Activated naive CD4-positive, alpha-beta T cell treated with anti-CD3 and anti-CD28 coated beads for 36 hours (primary cell): ENCODE results near the gene E2F6. TPM values are rescaled to one million over a fixed set of nuclear protein-coding genes. Genes with fewer than 3 reads are reported as not detected.

Source experiments
- CTCF ChIA-PET: fragments of 350-600 bp; sonication (Branson Sonifier 250); formaldehyde crosslinking; loops from one replicate; lab custom pipeline; 2021; ENCODE audit warnings: antibody characterized with exemption; lab: Charles Lee
- DNase-seq: peaks from one replicate; pipeline ENCODE4 v3.0.0-alpha.2; 2020
- H3K27ac Mint-ChIP-seq: one replicate; pipeline ENCODE4 v1.8.0; 2021; ENCODE audit warnings: mild to moderate bottlenecking, mixed read lengths
- H3K27me3 Mint-ChIP-seq: one replicate; pipeline ENCODE4 v1.8.0; 2021; ENCODE audit warnings: low read depth, mixed read lengths
- H3K36me3 Mint-ChIP-seq: one replicate; pipeline ENCODE4 v1.8.0; 2021; ENCODE audit warnings: low read depth, mixed read lengths
- H3K4me1 Mint-ChIP-seq: one replicate; pipeline ENCODE4 v1.8.0; 2021; ENCODE audit warnings: low read depth, mixed read lengths
- H3K4me3 Mint-ChIP-seq: one replicate; pipeline ENCODE4 v1.8.0; 2021; ENCODE audit warnings: mild to moderate bottlenecking, moderate library complexity, mixed read lengths
- H3K9me3 Mint-ChIP-seq: one replicate; pipeline ENCODE4 v1.8.0; 2021; ENCODE audit warnings: mixed read lengths
- intact Hi-C: fragments of 100-400 bp; cut with micrococcal nuclease; formaldehyde crosslinking; loops from one replicate; pipeline ENCODE4 v1.15.1; 2023
- total RNA-seq, 2 experiments: library from RNA; stranded (reverse); gene quantifications; one replicate each; pipeline ENCODE4 v1.2.3, GENCODE V29; 2021

Gene E2F6
- total RNA-seq, 2 experiments from 2014 or later: 8.7 to 9.4 TPM

- Mint-ChIP-seq H3K4me1 (peaks cover 26% of the 10 kb centered on the region), H3K4me3 (no peak overlapping the region), H3K9me3 (no peaks in the 10 kb centered on the region), H3K36me3 (peaks cover 15% of the 10 kb centered on the region), H3K27ac (no peak overlapping the region), H3K27me3 (no peaks in the 10 kb centered on the region)
- CTCF ChIA-PET: interaction anchor here (0.6 kb wide), 1 partner anchor 117 kb away, joined by 3 read pairs; no protein-coding TSS in a partner anchor
- no peak for DNase-seq
- intact Hi-C loops: loop anchor here (5.0 kb wide), 4 partner anchors 280 to 635 kb away; partner anchors contain the start of gene LPIN1
Observed at GRCh38 chr2:11467749-11468148, 1.8 kb upstream of the E2F6 start.

- Mint-ChIP-seq H3K4me1 (peaks cover 32% of the 10 kb centered on the region), H3K27ac (no peak overlapping the region), H3K27me3 (no peaks in the 10 kb centered on the region), H3K9me3 (no peaks in the 10 kb centered on the region), H3K4me3 (peak overlapping the region; percentile 91), H3K36me3 (peaks cover 20% of the 10 kb centered on the region)
- CTCF ChIA-PET: interaction anchor here (0.6 kb wide), 1 partner anchor 117 kb away, joined by 3 read pairs; no protein-coding TSS in a partner anchor
- no peak for DNase-seq
- intact Hi-C loops: loop anchor here (5.0 kb wide), 4 partner anchors 280 to 635 kb away; partner anchors contain the start of gene LPIN1
Observed at GRCh38 chr2:11467129-11467649, 1.2 kb upstream of the E2F6 start.

- H3K9me3 Mint-ChIP-seq: no peaks in the 10 kb centered on the region
- intact Hi-C loops: loop anchor here (1.0 to 5.0 kb wide), 6 partner anchors 118 to 634 kb away; partner anchors contain the start of genes LPIN1 and SLC66A3
- peaks cover 36% of the 10 kb centered on the region for H3K4me1 Mint-ChIP-seq
- peaks cover 20% of the 10 kb centered on the region for H3K36me3 Mint-ChIP-seq
- no peaks in the 10 kb centered on the region for H3K27me3 Mint-ChIP-seq
- H3K27ac Mint-ChIP-seq: peak overlapping the region; percentile 83
- DNase-seq: no peak
- CTCF ChIA-PET: interaction anchor here (1.6 kb wide), 1 partner anchor 12 kb away, joined by 7 read pairs; no protein-coding TSS in a partner anchor
- H3K4me3 Mint-ChIP-seq: peak overlapping the region; percentile 91
Observed at GRCh38 chr2:11466307-11467128, 557 bp upstream of the E2F6 start.

GRCh38 chr2:11465110-11465484, 864 bp downstream of the E2F6 start:
- no peak for DNase-seq
- Mint-ChIP-seq H3K36me3 (peaks cover 24% of the 10 kb centered on the region), H3K27me3 (no peaks in the 10 kb centered on the region), H3K27ac (peak overlapping the region; percentile 83), H3K9me3 (no peaks in the 10 kb centered on the region), H3K4me3 (peak overlapping the region; percentile 91), H3K4me1 (peaks cover 45% of the 10 kb centered on the region)
- CTCF ChIA-PET: interaction anchor here (1.6 to 2.2 kb wide), 3 partner anchors 13 to 333 kb away, joined by 7 to 11 read pairs (median 10); a partner anchor contains a TSS
- intact Hi-C loops: loop anchor here (2.0 to 5.0 kb wide), 5 partner anchors 282 to 652 kb away; partner anchors contain the start of genes LPIN1 and PDIA6

GRCh38 chr2:11459816-11460215, 6.1 kb downstream of the E2F6 start:
- CTCF ChIA-PET: interaction anchor here (3.4 kb wide), 1 partner anchor 327 kb away, joined by 19 read pairs; a partner anchor contains a TSS
- intact Hi-C loops: no loop called here
- no peaks in the 10 kb centered on the region for H3K9me3 Mint-ChIP-seq
- H3K27ac Mint-ChIP-seq: no peak overlapping the region
- no peaks in the 10 kb centered on the region for H3K27me3 Mint-ChIP-seq
- no peak overlapping the region for H3K4me3 Mint-ChIP-seq
- H3K4me1 Mint-ChIP-seq: peaks cover 58% of the 10 kb centered on the region
- H3K36me3 Mint-ChIP-seq: peaks cover 25% of the 10 kb centered on the region
- no peak for DNase-seq

- Mint-ChIP-seq H3K9me3 (no peaks in the 10 kb centered on the region), H3K4me1 (peaks cover 47% of the 10 kb centered on the region), H3K36me3 (peaks cover 19% of the 10 kb centered on the region), H3K27me3 (no peaks in the 10 kb centered on the region), H3K4me3 (no peak overlapping the region), H3K27ac (no peak overlapping the region)
- intact Hi-C loops: no loop called here
- CTCF ChIA-PET: interaction anchor here (0.6 to 3.4 kb wide), 3 partner anchors 19 to 1215 kb away, joined by 4 to 19 read pairs (median 6); a partner anchor contains a TSS
- DNase-seq: no peak
Observed at GRCh38 chr2:11458753-11459152, 7.2 kb downstream of the E2F6 start.

GRCh38 chr2:11457935-11458334, 8.0 kb downstream of the E2F6 start:
- H3K27ac Mint-ChIP-seq: no peak overlapping the region
- intact Hi-C loops: no loop called here
- H3K4me3 Mint-ChIP-seq: no peak overlapping the region
- H3K27me3 Mint-ChIP-seq: no peaks in the 10 kb centered on the region
- H3K9me3 Mint-ChIP-seq: no peaks in the 10 kb centered on the region
- CTCF ChIA-PET: interaction anchor here (0.8 to 3.4 kb wide), 5 partner anchors 11 to 626 kb away, joined by 3 to 19 read pairs (median 3); a partner anchor contains a TSS
- DNase-seq: no peak
- H3K4me1 Mint-ChIP-seq: peaks cover 41% of the 10 kb centered on the region
- H3K36me3 Mint-ChIP-seq: peaks cover 17% of the 10 kb centered on the region

- intact Hi-C loops: no loop called here
- Mint-ChIP-seq H3K4me3 (no peak overlapping the region), H3K4me1 (peaks cover 30% of the 10 kb centered on the region), H3K27ac (no peak overlapping the region), H3K27me3 (no peaks in the 10 kb centered on the region), H3K9me3 (no peaks in the 10 kb centered on the region), H3K36me3 (peaks cover 12% of the 10 kb centered on the region)
- CTCF ChIA-PET: no interaction called here
- no peak for DNase-seq
Observed at GRCh38 chr2:11456251-11456650, 9.7 kb downstream of the E2F6 start.

GRCh38 chr2:11454824-11455223, 11.1 kb downstream of the E2F6 start:
- H3K36me3 Mint-ChIP-seq: peaks cover 14% of the 10 kb centered on the region
- intact Hi-C loops: no loop called here
- DNase-seq: no peak
- peaks cover 20% of the 10 kb centered on the region for H3K4me1 Mint-ChIP-seq
- no peaks in the 10 kb centered on the region for H3K27me3 Mint-ChIP-seq
- CTCF ChIA-PET: no interaction called here
- H3K27ac Mint-ChIP-seq: no peak overlapping the region
- no peaks in the 10 kb centered on the region for H3K9me3 Mint-ChIP-seq
- no peak overlapping the region for H3K4me3 Mint-ChIP-seq

- intact Hi-C loops: no loop called here
- no peaks in the 10 kb centered on the region for H3K9me3 Mint-ChIP-seq
- H3K4me1 Mint-ChIP-seq: no peaks in the 10 kb centered on the region
- no peak overlapping the region for H3K4me3 Mint-ChIP-seq
- DNase-seq: no peak
- CTCF ChIA-PET: interaction anchor here (1.2 to 2.7 kb wide), 3 partner anchors 27 to 319 kb away, joined by 5 to 14 read pairs (median 7); a partner anchor contains a TSS
- no peaks in the 10 kb centered on the region for H3K27me3 Mint-ChIP-seq
- no peak overlapping the region for H3K27ac Mint-ChIP-seq
- H3K36me3 Mint-ChIP-seq: peaks cover 23% of the 10 kb centered on the region
Observed at GRCh38 chr2:11450791-11451190, 15.2 kb downstream of the E2F6 start.

- Mint-ChIP-seq H3K27ac (no peak overlapping the region), H3K36me3 (peaks cover 45% of the 10 kb centered on the region)
- intact Hi-C loops: loop anchor here (1.0 kb wide), 3 partner anchors 212 to 314 kb away; partner anchors contain the start of gene SLC66A3
Observed at GRCh38 chr2:11446733-11447248, 19.2 kb downstream of the E2F6 start.

GRCh38 chr2:11444737-11445136, 21.2 kb downstream of the E2F6 start:
- no peak overlapping the region for H3K4me3 Mint-ChIP-seq
- no peak overlapping the region for H3K27ac Mint-ChIP-seq
- no peaks in the 10 kb centered on the region for H3K4me1 Mint-ChIP-seq
- CTCF ChIA-PET: no interaction called here
- DNase-seq: no peak
- H3K9me3 Mint-ChIP-seq: peaks cover 12% of the 10 kb centered on the region
- intact Hi-C loops: no loop called here
- H3K27me3 Mint-ChIP-seq: no peaks in the 10 kb centered on the region
- H3K36me3 Mint-ChIP-seq: peaks cover 49% of the 10 kb centered on the region

More at GRCh38 chr2:11446733-11447248, 19.2 kb downstream of the E2F6 start:
- peak; percentile 60 for DNase-seq
- CTCF ChIA-PET: interaction anchor here (0.7 to 2.0 kb wide), 7 partner anchors 11 to 314 kb away, joined by 3 to 13 read pairs (median 4); a partner anchor contains a TSS
- Mint-ChIP-seq H3K9me3 (peaks cover 8% of the 10 kb centered on the region), H3K4me1 (no peaks in the 10 kb centered on the region), H3K27me3 (no peaks in the 10 kb centered on the region), H3K4me3 (no peak overlapping the region)
